Measurements from ENCODE around the gene NUP214.
"Not testable (repeated sequence)": the region's sequence is repeated elsewhere in the genome, so short reads cannot be mapped to it uniquely, and the experiment has no call there.

NUP214 gene

DNA sequence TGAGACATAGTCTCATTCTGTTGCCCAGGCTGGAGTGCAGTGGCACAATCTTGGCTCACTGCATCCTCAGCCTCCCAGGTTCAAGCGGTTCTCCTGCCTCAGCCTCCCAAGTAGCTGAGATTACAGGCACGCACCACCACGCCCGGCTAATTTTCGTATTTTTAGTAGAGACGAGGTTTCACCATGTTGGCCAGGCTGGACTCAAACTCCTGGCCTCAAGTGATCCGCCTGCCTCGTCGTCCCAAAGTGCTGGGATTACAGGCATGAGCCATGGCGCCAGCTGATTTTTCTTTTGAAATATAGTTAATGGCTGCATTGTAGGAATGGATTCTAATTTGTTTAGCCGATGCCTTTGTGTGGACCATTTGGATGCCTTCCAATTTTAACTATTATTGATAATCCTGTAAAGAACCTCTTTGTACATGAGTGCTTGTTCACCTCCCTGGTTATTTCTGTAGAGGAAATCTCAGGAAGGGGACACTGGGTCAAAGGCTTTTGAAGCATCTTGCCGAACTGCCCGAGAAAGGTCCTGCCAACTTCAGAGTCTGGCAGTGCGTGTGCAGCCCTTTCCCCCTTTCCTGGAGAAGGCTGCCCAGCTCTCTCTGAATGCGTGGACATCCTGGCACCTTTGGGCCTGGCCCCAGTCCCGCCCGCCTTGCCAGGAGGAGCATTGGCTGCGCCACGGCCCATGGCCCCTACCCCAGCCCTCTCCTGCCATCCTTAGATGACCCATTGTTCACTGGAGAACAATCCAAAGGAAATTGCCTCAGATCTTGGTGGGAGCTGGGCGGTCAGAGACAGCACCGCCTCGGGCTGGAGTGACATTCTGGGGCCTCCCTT lies 8.9 kb upstream of the NUP214 start:
- no peak for DNase-seq (ENCODE audit: low read depth)

DNA sequence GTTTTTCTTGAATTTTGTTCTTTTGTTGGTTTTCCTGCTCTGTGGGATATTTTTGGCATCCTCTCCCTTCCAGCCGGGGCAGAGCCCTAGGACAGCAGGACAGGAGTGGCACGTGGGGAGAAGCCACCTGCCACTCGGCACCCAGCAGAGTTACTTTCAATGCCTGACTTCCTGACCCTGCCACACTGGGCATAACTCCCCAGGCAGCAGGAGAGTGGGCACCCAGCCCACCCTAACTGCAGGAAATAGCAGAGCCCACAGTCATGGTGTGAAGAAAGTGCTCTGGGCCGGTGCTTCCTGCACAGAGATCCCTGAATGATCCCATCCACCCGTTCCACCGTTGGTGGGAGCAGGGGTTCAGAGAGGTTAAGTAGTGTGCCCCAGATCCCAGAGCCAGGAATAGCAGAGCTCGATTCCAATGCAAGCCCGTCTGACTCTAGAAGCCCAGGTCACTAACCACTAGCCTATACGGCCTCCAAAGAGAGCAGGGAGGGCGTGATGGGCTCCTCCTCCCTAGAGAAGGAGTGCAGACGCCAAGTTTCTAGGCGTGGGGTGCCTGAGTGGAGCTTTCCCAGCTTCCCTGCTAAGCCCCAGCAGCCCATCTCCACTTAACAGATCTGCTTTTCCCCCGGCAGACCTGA lies 8.1 kb upstream of the NUP214 start:
- DNase-seq (ENCODE audit: low read depth): no peak

DNA sequence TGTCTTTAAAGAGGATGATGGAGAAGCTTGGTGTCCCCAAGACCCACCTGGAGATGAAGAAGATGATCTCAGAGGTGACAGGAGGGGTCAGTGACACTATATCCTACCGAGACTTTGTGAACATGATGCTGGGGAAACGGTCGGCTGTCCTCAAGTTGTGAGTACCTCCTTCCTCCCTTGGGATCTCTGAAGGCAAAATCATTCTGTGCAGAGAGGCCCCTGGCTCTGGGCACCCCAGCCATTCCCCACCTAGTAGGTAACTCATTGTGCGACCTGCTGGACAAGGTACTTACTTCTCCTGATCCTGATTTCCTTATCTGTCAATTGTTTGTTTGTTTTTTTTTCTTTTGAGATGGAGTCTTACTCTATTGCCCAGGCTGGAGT lies 7.6 kb upstream of the NUP214 start:
- no peak for DNase-seq (ENCODE audit: low read depth)

DNA sequence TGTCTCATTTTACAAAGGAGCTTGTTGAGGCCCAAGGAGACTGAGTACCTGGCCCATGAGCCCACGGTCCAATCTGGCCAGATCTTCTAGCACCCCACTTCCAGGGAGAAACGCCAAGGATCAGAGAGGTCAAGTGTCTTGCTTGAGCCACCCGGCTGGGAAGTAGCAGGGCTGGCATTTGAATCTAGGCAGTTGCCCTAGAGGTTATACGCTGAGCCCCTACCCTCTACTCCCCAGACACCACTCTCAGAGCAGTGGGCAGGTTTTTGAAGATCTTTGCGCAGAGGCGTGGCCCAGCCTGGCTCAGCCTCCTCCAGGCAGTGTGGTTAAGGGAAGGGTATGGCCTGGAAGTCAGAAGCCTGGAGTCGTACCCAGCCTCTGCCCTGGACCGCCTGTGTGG lies 5.8 kb upstream of the NUP214 start:
- DNase-seq (ENCODE audit: low read depth): no peak

DNA sequence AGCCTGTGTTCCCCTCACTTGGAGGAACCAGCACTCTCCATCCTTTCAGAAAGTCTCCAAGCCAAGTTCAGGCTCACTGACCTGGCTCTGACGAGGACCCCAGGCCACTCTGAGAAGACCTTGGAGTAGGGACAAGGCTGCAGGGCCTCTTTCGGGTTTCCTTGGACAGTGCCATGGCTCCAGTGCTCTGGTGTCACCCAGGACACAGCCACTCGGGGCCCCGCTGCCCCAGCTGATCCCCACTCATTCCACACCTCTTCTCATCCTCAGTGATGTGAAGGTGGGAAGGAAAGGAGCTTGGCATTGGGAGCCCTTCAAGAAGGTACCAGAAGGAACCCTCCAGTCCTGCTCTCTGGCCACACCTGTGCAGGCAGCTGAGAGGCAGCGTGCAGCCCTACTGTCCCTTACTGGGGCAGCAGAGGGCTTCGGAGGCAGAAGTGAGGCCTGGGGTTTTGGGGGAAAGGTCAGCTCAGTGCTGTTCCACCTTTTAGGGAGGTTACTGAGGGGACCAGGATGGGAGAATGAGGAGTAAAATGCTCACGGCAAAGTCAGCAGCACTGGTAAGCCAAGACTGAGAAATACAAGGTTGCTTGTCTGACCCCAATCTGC lies 4.7 kb upstream of the NUP214 start:
- DNase-seq (ENCODE audit: low read depth): no peak

DNA sequence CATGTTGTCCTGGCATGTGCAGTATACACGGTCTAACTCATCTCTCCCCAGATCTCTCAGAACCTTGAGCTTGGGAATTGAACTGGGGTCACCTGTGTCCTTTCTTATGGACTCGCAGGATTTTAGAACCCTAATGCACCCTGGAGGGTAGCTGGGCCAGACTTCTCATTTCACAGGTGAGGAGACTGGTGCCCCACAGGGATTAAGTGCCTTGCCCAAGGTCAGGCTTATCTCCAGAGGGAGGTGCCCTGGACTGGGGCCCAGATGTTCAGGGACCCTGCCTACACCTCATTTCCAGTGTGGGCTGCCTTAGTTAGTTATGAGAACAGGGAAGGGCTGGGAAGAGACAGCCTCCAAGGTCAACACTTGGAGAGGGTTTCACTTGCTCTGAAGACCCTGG lies 4.0 kb upstream of the NUP214 start:
- no peak for DNase-seq (ENCODE audit: low read depth)

DNA sequence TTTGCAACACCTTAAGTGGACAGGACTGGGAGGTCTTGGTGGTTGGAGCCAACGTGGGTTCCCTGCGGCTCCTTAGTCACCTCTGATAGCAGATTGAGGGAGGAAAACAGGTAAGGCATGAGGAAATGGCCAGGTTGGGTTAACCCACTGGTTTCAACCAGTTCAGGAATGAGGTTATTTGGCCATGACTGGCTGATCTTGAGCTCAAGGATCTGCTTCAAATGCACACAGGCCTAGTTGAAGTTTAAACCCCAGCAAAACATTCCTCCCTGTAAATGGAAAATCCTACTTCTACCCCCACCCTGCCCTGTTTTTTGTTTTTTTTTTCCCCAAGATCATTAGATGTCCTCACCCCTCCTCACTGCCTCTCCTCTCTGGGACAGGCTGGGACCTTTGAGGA lies 3.2 kb upstream of the NUP214 start:
- no peak for DNase-seq (ENCODE audit: low read depth)

DNA sequence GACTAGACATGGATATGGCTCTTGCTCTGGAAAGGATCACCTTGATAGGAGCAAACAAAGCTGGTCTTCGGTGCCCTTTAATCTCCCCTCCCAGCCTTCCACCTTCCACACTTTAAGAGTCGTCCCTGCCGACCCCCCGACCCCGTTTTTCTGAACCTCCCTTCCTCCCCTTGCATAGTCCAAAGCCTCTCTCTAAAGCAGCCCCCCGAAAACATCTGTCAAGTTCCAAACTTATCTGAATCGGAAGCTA lies 423 bp upstream of the NUP214 start:
- DNase-seq (ENCODE audit: low read depth): no peak

DNA sequence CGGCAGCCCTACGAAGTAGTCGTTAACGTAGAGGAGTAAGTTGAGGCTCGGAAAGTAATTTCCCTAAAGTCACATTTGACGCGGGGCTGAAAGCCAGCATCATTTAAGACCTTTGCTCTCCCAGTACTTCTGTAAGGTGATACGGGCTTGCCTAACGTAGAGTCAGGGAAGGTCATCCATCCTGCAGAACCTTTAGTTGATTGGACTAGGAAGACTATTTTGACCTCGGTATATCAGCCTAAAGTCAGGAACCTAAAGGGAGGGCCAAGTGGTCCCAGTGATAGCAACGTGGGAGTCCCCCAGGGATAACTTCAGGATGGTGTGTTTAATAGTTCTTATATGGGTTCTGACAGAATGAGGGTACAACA lies 657 bp downstream of the NUP214 start:
- DNase-seq (ENCODE audit: low read depth): no peak

DNA sequence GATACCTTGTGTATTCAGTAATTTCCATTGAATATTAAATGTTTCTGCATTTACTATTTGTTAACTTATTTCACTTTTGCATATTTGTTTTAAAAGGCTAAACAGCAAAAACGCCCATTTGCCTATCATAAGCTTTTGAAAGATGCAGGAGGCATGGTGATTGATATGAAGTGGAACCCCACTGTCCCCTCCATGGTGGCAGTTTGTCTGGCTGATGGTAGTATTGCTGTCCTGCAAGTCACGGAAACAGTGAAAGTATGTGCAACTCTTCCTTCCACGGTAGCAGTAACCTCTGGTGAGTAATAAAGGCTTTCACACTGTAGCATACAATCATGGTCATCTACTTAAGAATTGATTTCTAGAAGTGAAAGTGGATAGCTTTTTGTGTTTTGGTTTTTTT lies 3.8 kb downstream of the NUP214 start:
- DNase-seq (ENCODE audit: low read depth): no peak

DNA sequence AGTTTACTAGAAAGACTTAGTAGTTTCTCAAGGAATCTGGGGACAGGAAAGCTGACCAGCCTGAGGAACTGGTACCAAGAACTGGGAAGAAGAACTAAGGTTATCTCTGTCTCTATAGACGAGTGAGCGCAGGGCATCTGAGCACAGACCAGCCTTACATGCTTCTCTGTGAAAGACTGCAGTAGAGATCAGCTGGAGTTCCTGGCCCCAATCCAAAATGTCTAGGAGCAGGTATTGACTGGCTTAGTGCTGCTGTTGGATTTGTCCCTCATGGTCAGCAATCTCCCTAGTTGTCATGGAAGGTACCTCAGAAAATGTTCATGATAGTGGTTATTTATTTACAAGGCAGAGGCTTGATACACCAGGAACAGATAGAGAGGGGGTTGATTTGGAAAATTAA lies 13.3 kb downstream of the NUP214 start:
- no peak for DNase-seq (ENCODE audit: low read depth)

DNA sequence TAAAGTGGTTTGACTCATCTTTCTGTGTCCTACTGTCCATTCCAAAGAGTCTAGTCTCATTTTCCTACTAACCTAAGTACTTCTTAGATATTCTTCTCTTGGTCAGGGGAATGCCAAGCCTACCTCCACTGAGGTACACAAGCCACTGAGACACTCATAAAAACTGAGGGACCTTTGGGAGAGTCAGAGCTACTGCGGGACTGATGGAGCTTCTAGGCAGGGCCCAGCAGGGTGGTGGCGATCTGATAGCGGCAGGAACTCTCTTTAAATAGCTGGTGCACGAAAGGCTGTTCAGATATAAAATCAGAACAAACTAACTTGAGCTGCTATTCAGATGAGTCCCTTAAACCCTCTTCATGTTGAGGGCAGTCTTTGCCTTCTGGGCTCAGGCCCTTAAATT lies 14.7 kb downstream of the NUP214 start:
- no peak for DNase-seq (ENCODE audit: low read depth)

DNA sequence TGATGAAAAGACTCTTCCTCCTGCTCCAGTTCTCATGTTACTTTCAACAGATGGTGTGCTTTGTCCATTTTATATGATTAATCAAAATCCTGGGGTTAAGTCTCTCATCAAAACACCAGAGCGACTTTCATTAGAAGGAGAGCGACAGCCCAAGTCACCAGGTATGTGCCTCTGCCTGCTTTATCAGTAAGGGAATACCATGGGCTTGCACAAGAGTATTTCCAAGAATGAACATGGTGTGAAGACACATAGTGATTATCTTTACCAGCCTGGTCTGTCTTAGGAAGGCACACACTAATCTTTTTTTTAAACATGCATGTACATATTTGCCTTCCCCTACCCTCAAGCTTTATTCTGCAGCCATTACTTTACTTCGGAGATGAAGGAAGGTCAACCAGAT lies 15.2 kb downstream of the NUP214 start:
- DNase-seq (ENCODE audit: low read depth): no peak

DNA sequence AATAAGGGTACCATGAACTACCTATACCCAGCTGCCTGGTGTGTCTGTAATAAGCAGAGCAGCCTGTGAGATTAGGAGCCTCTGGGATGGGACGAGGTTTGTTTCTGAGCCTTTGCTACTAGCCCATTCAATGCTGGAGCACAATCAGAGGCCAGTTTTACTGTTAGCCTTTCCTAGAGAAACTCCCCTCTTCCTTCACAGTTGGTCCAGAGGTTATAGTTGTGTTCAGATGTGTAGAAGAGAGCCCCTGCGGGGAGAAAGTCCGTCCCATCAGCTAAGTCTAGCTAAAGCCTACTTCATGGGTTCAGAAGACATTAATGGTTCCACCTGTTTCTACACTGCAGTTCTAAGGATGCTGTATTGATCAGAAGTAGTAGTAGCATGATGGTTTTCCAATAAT lies 16.8 kb downstream of the NUP214 start:
- DNase-seq (ENCODE audit: low read depth): no peak

DNA sequence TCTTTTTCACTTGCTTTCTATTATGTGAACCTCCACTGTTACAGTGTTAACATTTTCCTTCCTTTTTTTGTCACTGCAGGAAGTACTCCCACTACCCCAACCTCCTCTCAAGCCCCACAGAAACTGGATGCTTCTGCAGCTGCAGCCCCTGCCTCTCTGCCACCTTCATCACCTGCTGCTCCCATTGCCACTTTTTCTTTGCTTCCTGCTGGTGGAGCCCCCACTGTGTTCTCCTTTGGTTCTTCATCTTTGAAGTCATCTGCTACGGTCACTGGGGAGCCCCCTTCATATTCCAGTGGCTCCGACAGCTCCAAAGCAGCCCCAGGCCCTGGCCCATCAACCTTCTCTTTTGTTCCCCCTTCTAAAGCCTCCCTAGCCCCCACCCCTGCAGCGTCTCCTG lies 18.8 kb downstream of the NUP214 start:
- no peak for DNase-seq (ENCODE audit: low read depth)

DNA sequence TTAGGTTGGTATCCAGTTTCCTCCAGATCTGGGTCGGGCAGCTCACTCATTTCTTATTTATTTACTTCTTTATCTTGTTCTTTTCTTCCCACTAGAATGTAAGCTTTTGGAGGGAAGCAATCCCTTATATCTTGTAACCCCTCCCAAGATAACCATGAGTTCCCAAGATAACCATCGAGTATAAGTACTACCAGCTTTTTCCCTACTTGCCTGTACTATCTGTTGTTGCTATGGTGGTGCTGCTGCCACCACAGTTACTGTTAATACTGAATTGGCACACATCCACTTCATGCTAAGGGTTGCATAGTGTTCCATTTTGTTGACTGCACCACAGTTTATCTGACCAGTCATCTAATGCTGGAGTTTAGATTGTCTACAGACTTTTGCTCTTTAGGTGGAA lies 19.9 kb downstream of the NUP214 start:
- DNase-seq (ENCODE audit: low read depth): no peak

DNA sequence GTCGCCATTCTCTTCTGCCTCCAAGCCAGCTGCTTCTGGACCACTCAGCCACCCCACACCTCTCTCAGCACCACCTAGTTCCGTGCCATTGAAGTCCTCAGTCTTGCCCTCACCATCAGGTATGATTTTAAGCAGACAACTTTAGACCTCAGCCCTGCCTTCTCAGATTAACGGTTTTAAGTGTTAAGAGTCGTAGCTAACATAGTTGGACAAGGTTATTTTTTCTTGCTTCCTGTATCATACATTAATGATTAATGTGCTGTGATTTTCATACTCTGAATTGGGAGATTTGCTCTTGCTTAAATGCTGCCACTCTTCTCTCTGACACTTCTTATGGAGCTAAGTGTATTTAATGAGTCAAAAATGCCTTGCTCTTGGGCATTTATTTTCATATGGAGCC lies 20.8 kb downstream of the NUP214 start:
- no peak for DNase-seq (ENCODE audit: low read depth)

DNA sequence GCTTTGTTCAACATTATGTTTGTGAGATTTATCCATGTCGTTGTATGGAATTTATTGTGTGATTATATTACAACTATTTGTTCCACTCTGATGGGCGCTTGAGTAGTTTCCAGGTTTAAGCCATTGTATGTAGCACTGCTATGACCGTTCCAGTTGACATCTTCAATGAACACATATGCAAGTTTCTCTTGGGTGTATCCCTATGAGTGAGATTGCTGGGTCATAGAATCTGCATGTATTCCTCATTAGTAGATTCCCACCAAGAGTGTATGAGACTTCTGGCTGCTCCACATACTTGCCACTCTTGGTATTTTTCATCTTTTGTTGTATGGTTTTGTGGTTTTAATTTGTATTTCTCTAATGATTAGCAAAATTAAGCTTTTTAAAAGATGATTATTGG lies 22.9 kb downstream of the NUP214 start:
- no peak for DNase-seq (ENCODE audit: low read depth)

DNA sequence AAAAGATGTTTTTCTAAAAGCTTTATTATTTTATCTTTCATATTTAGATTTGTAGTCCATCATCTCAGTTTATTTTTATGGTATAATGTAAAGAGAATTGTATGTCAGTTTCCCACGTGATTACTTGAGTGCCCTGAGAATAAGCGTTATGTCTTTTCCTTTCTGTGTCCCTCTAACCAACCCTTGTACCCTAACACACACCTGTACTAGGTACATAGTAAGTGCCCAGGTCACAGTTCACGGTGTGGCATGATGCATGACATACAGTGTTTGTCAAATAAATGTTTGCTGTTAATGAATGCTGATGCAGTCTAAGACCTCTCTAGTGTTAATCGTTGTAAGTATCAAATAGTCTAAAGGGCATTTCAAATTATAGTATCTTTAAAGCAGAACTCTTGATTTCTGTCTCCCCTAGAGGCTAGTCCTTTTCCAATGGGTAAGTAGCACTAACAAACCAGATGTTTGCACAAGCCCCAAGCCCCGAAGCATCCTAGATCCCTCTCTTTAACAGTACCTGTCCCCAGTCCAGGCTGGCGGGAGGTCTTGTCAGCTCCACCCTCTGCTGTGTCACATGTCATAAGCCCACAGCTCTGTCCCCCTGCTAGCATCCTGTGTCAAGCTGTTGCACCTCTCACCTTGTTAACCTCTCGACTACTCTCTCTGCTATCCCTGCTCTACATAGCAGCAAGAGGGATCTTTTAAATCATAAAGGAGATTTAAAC lies 23.7 kb downstream of the NUP214 start:
- DNase-seq (ENCODE audit: low read depth): no peak

DNA sequence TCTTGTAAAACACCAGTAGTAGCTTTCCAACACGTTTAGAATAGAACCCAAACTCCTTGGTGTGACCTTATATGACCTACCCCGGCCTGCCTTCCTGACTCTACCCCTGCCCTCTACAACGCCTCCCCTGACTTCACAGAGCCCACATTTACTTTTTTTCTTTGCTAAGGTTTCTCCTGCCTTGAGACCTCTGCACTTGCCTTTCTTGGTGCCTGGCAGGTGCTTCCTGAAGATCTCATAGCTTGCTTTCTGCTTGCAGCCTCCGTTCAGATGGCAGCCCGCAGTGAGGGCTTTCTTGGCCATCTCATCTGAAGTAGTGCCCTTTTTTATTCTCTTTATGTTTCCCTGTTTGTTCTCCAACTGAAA lies 24.3 kb downstream of the NUP214 start:
- DNase-seq (ENCODE audit: low read depth): no peak

DNA sequence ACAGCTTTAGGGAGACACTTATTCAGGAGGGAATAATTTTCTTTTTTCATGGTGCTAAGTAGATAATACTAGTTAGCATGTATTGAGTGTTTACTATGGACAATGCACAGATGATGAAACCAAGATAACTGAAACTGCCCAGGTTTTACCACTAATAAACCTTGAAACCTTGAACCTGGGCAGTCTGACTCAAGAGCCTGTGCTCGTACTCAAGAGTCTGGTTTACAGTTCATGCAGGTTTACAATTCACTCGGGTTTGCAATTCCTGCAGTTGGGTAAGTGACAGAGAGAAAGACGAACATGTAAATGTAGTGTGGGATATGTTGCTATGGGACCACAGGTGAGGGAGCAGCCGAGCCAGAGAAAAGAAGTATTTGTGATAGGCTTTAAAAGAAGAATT lies 28.2 kb downstream of the NUP214 start:
- DNase-seq (ENCODE audit: low read depth): no peak

DNA sequence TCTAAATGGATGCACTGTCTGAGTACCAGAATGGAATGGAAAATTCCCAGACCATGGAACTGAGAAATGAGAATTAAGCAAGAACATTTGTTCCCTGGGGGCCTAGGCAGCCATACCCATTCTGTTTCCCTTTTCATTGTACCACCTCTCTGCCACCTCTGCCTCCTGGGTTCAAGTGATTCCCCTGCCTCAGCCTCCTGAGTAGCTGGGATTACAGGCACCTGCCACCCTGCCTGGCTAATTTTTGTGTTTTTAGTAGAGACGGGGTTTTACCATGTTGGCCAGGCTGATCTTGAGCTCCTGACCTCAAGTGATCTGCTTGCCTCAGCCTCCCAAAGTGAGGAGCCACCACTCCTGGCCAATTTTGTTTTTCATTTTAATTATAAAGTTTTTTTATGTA lies 33.3 kb downstream of the NUP214 start:
- not testable (repeated sequence) for DNase-seq (ENCODE audit: low read depth)

DNA sequence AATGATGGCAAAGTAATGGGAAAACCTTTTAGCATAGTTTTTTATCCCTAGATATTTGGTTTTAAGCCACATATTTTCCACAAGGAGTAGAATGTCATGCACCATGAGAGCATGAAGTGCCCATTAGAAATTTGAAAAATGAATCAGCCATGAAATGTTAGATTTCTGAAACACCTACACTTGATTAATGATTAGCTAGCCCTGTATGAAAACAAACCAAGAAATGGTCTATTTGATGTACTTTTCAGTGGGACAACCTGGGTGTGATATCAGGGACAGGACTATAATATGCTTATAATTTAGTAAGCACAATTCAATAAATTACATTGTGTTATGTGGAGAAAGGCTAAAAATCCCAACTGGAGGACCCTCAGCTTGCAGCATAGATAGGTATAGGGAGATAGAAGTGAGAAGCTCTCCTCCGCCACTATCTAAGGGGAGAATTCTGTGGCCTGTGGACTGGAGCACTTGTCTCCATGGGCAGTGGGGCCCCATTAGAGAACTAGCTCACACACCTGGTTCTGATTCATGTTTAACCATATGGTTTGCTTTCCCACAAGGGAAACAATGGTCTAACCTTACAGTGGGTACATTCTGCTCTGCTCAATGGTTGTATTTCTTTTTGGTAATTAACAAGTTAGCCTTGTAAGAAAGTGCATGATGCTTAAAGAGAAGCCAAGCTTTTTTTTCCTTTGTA lies 35.2 kb downstream of the NUP214 start:
- no peak for DNase-seq (ENCODE audit: low read depth)
